ENCODE data around the gene FNIP1.

Gene FNIP1

DNA sequence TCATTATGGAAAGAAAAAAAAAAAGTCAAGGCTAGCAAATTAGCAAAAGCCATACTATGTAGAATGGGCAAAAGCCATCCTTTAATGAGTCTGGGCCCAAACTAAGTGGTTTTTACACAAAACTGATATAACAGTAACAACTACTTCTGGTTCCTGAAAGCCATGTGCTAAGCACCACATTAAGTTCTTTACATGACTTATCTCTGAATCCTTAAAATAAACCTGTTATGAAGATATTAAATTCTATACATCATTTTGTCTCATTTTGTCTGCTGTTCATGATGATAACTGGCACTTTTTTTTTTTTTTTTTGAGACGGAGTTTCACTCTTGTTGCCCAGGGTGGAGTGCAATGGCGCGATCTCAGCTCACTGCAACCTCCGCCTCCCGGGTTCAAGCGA is 5.0 kb downstream of the FNIP1 start:
- no peak overlapping the region for H4K8ac ChIP-seq (ENCODE audit: low read depth, low read length)
- no peak overlapping the region for H3K18ac ChIP-seq (ENCODE audit: low read length)
- H3K4me3 ChIP-seq (ENCODE audit: low read length in 2 of 2) = no peak overlapping the region
- H3K4me2 ChIP-seq (ENCODE audit: insufficient read depth, low read length, poor library complexity, severe bottlenecking) = no peak overlapping the region
- no CpG with 5 or more reads among the region's 6 CpGs for WGBS, 2 donors (ENCODE audit: extremely low coverage in 2 of 2, insufficient read length in 2 of 2, insufficient replicate concordance in 1 of 2)
- H2BK12ac ChIP-seq (ENCODE audit: low read length) = no peak overlapping the region
- H3K14ac ChIP-seq (ENCODE audit: low read length) = no peak overlapping the region
- no peak overlapping the region for H3K4ac ChIP-seq (ENCODE audit: low read length)
- H3K23ac ChIP-seq (ENCODE audit: low read depth, low read length, poor library complexity) = no peak overlapping the region
- H3K27ac ChIP-seq (replicated peaks; ENCODE audit: low read length) = no peak overlapping the region
- no peak overlapping the region for H2BK15ac ChIP-seq (ENCODE audit: low read length)
- no peak overlapping the region for H4K91ac ChIP-seq (ENCODE audit: low read depth, low read length, poor library complexity)
- no peaks in the 10 kb centered on the region for H3K4me1 ChIP-seq (ENCODE audit: control insufficient read depth in 2 of 2, insufficient read depth in 1 of 2, low read depth in 1 of 2, low read length in 2 of 2)
- no peaks in the 10 kb centered on the region for H3K27me3 ChIP-seq (ENCODE audit: control insufficient read depth in 3 of 3, insufficient read depth in 3 of 3, low read depth in 1 of 3, low read length in 3 of 3)
- H2AFZ ChIP-seq (ENCODE audit: low read length) = no peak overlapping the region
- H3K9me3 ChIP-seq (replicated peaks in 1 of 2; ENCODE audit: control insufficient read depth in 2 of 2, insufficient read depth in 1 of 2, low read depth in 1 of 2, low read length in 2 of 2) = no peaks in the 10 kb centered on the region
- no peaks in the 10 kb centered on the region for H3K36me3 ChIP-seq (replicated peaks in 1 of 2; ENCODE audit: control insufficient read depth in 2 of 2, insufficient read depth in 2 of 2, low read length in 2 of 2)
- H3K79me1 ChIP-seq (ENCODE audit: low read depth, low read length) = peaks cover 7% of the 10 kb centered on the region
- no peak for DNase-seq (ENCODE audit: low spot score)
- H2BK5ac ChIP-seq (ENCODE audit: low read length) = no peak overlapping the region
- no peak overlapping the region for H2BK120ac ChIP-seq (ENCODE audit: low read depth, low read length)
- no peak overlapping the region for H3K9ac ChIP-seq (ENCODE audit: low read depth, low read length, poor library complexity)
- no peak overlapping the region for H2AK5ac ChIP-seq (ENCODE audit: low read depth, low read length)

DNA sequence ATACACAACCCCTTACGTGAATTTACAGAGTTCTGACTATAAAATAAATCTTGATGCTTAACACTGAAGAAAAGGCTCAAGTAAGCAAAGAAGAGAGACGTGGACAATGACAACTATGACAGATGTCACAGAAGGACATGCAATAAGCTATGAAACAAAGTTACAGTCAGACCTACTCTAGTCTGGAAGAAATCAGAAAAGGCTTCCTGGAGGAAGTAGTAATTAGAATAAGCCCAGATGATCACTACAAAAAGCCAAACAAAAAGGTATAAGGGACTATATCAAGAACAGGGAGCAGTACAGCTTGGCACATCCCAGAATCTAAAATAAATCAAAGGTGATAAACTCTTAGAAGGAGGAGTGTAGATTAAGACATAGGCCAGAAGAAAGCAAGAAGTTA is 6.3 kb downstream of the FNIP1 start:
- no peak overlapping the region for H3K14ac ChIP-seq (ENCODE audit: low read length)
- H2BK12ac ChIP-seq (ENCODE audit: low read length) = no peak overlapping the region
- no peak overlapping the region for H3K18ac ChIP-seq (ENCODE audit: low read length)
- H3K79me1 ChIP-seq (ENCODE audit: low read depth, low read length) = peaks cover 2% of the 10 kb centered on the region
- no peak for DNase-seq (ENCODE audit: low spot score)
- no peak overlapping the region for H3K4me3 ChIP-seq (ENCODE audit: low read length in 2 of 2)
- no CpG with 5 or more reads among the region's 2 CpGs for WGBS, 2 donors (ENCODE audit: extremely low coverage in 2 of 2, insufficient read length in 2 of 2, insufficient replicate concordance in 1 of 2)
- H4K91ac ChIP-seq (ENCODE audit: low read depth, low read length, poor library complexity) = no peak overlapping the region
- H3K4ac ChIP-seq (ENCODE audit: low read length) = no peak overlapping the region
- H3K4me2 ChIP-seq (ENCODE audit: insufficient read depth, low read length, poor library complexity, severe bottlenecking) = no peak overlapping the region
- H2BK120ac ChIP-seq (ENCODE audit: low read depth, low read length) = no peak overlapping the region
- no peak overlapping the region for H2BK15ac ChIP-seq (ENCODE audit: low read length)
- no peaks in the 10 kb centered on the region for H3K4me1 ChIP-seq (ENCODE audit: control insufficient read depth in 2 of 2, insufficient read depth in 1 of 2, low read depth in 1 of 2, low read length in 2 of 2)
- H3K27ac ChIP-seq (replicated peaks; ENCODE audit: low read length) = no peak overlapping the region
- H4K8ac ChIP-seq (ENCODE audit: low read depth, low read length) = no peak overlapping the region
- H2AFZ ChIP-seq (ENCODE audit: low read length) = no peak overlapping the region
- no peaks in the 10 kb centered on the region for H3K27me3 ChIP-seq (ENCODE audit: control insufficient read depth in 3 of 3, insufficient read depth in 3 of 3, low read depth in 1 of 3, low read length in 3 of 3)
- no peaks in the 10 kb centered on the region for H3K9me3 ChIP-seq (replicated peaks in 1 of 2; ENCODE audit: control insufficient read depth in 2 of 2, insufficient read depth in 1 of 2, low read depth in 1 of 2, low read length in 2 of 2)
- no peak overlapping the region for H2AK5ac ChIP-seq (ENCODE audit: low read depth, low read length)
- H3K23ac ChIP-seq (ENCODE audit: low read depth, low read length, poor library complexity) = no peak overlapping the region
- no peak overlapping the region for H3K9ac ChIP-seq (ENCODE audit: low read depth, low read length, poor library complexity)
- H3K36me3 ChIP-seq (replicated peaks in 1 of 2; ENCODE audit: control insufficient read depth in 2 of 2, insufficient read depth in 2 of 2, low read length in 2 of 2) = no peaks in the 10 kb centered on the region
- H2BK5ac ChIP-seq (ENCODE audit: low read length) = no peak overlapping the region

DNA sequence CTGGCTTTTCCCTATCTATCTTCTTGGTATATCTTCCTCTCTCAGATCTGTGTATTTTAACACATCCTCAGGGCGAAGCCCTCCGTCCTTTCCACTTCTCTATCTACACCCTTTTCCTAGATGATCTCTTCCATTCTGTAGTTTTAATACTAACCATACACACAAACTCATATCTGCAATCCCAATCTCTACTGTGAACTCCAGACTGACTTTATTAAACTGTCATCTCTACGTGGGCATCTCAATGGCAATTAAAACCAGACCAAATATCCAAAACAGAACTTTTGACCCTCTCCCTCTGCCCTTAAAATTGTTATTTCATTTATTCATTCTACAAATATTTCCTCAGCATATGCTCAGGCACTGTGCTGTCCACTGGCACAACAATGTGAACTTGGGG is 7.1 kb downstream of the FNIP1 start:
- Histone ChIP-seq H3K23ac (ENCODE audit: low read depth, low read length, poor library complexity) (no peak overlapping the region), H3K4ac (ENCODE audit: low read length) (no peak overlapping the region), H3K9ac (ENCODE audit: low read depth, low read length, poor library complexity) (no peak overlapping the region), H3K9me3 (replicated peaks in 1 of 2; ENCODE audit: control insufficient read depth in 2 of 2, insufficient read depth in 1 of 2, low read depth in 1 of 2, low read length in 2 of 2) (no peaks in the 10 kb centered on the region), H2BK5ac (ENCODE audit: low read length) (no peak overlapping the region), H2AFZ (ENCODE audit: low read length) (no peak overlapping the region), H2BK120ac (ENCODE audit: low read depth, low read length) (no peak overlapping the region), H3K18ac (ENCODE audit: low read length) (no peak overlapping the region), H3K4me3 (ENCODE audit: low read length in 2 of 2) (no peak overlapping the region), H4K8ac (ENCODE audit: low read depth, low read length) (no peak overlapping the region), H3K27ac (replicated peaks; ENCODE audit: low read length) (no peak overlapping the region), H2BK12ac (ENCODE audit: low read length) (no peak overlapping the region), H3K14ac (ENCODE audit: low read length) (no peak overlapping the region), H3K4me1 (ENCODE audit: control insufficient read depth in 2 of 2, insufficient read depth in 1 of 2, low read depth in 1 of 2, low read length in 2 of 2) (no peaks in the 10 kb centered on the region), H4K91ac (ENCODE audit: low read depth, low read length, poor library complexity) (no peak overlapping the region), H2BK15ac (ENCODE audit: low read length) (no peak overlapping the region), H3K79me1 (ENCODE audit: low read depth, low read length) (peaks cover 2% of the 10 kb centered on the region), H3K36me3 (replicated peaks in 1 of 2; ENCODE audit: control insufficient read depth in 2 of 2, insufficient read depth in 2 of 2, low read length in 2 of 2) (no peaks in the 10 kb centered on the region), H3K4me2 (ENCODE audit: insufficient read depth, low read length, poor library complexity, severe bottlenecking) (no peak overlapping the region), H3K27me3 (ENCODE audit: control insufficient read depth in 3 of 3, insufficient read depth in 3 of 3, low read depth in 1 of 3, low read length in 3 of 3) (no peaks in the 10 kb centered on the region), H2AK5ac (ENCODE audit: low read depth, low read length) (no peak overlapping the region)
- DNase-seq (ENCODE audit: low spot score) = no peak
- no CpG with 5 or more reads among the region's 3 CpGs for WGBS, 2 donors (ENCODE audit: extremely low coverage in 2 of 2, insufficient read length in 2 of 2, insufficient replicate concordance in 1 of 2)

DNA sequence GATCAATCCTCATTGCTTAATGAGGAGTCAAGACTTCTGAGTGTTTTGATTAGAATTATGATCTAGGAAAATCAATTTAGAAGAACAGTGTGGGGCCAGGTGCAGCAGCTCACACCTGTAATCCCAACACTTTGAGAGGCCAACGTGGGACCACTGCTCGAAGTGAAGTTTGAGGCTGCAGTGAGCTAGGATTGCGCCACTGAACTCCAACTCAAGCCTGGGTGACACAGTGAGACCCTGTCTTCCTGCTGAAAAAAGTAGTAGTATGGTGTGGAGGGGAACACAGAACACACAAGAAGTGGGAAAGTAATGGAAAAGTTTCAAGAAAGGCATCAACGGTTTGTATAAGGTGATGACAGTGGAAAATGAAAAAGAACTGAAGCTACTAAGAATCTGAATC is 9.1 kb downstream of the FNIP1 start:
- H3K4me1 ChIP-seq (ENCODE audit: control insufficient read depth in 2 of 2, insufficient read depth in 1 of 2, low read depth in 1 of 2, low read length in 2 of 2) = peaks cover 0 to 2% of the 10 kb centered on the region in 2 donors
- no peak overlapping the region for H2AFZ ChIP-seq (ENCODE audit: low read length)
- no peak overlapping the region for H2BK5ac ChIP-seq (ENCODE audit: low read length)
- peak overlapping the region in 1 of 2 donors; percentile 58 for H3K4me3 ChIP-seq (ENCODE audit: low read length in 2 of 2)
- no peak overlapping the region for H2BK15ac ChIP-seq (ENCODE audit: low read length)
- no peak overlapping the region for H3K14ac ChIP-seq (ENCODE audit: low read length)
- H3K27me3 ChIP-seq (ENCODE audit: control insufficient read depth in 3 of 3, insufficient read depth in 3 of 3, low read depth in 1 of 3, low read length in 3 of 3) = no peaks in the 10 kb centered on the region
- no peak overlapping the region for H3K4me2 ChIP-seq (ENCODE audit: insufficient read depth, low read length, poor library complexity, severe bottlenecking)
- no peak overlapping the region for H4K91ac ChIP-seq (ENCODE audit: low read depth, low read length, poor library complexity)
- no CpG with 5 or more reads among the region's 4 CpGs for WGBS, 2 donors (ENCODE audit: extremely low coverage in 2 of 2, insufficient read length in 2 of 2, insufficient replicate concordance in 1 of 2)
- no peak overlapping the region for H3K23ac ChIP-seq (ENCODE audit: low read depth, low read length, poor library complexity)
- peaks cover 2% of the 10 kb centered on the region for H3K79me1 ChIP-seq (ENCODE audit: low read depth, low read length)
- H3K36me3 ChIP-seq (replicated peaks in 1 of 2; ENCODE audit: control insufficient read depth in 2 of 2, insufficient read depth in 2 of 2, low read length in 2 of 2) = peaks cover 0 to under 1% of the 10 kb centered on the region in 2 donors
- no peak overlapping the region for H2AK5ac ChIP-seq (ENCODE audit: low read depth, low read length)
- no peak for DNase-seq (ENCODE audit: low spot score)
- H3K4ac ChIP-seq (ENCODE audit: low read length) = no peak overlapping the region
- H2BK12ac ChIP-seq (ENCODE audit: low read length) = no peak overlapping the region
- no peak overlapping the region for H2BK120ac ChIP-seq (ENCODE audit: low read depth, low read length)
- peaks cover 0 to 4% of the 10 kb centered on the region in 2 donors for H3K9me3 ChIP-seq (replicated peaks in 1 of 2; ENCODE audit: control insufficient read depth in 2 of 2, insufficient read depth in 1 of 2, low read depth in 1 of 2, low read length in 2 of 2)
- no peak overlapping the region for H3K27ac ChIP-seq (replicated peaks; ENCODE audit: low read length)
- H3K9ac ChIP-seq (ENCODE audit: low read depth, low read length, poor library complexity) = no peak overlapping the region
- no peak overlapping the region for H3K18ac ChIP-seq (ENCODE audit: low read length)
- H4K8ac ChIP-seq (ENCODE audit: low read depth, low read length) = no peak overlapping the region
